HG02840 (cell line): Measurements from ENCODE around the gene EPHA6.

ENCODE experiments used
- ATAC-seq: cut with Tn5 transposase; IDR thresholded peaks from one replicate; pipeline ENCODE4 v1.9.1; 2021; ENCODE audit warnings: mild to moderate bottlenecking, moderate library complexity, moderate number of reproducible peaks; ENCODE audit not compliant: unreplicated experiment, low FRiP score

The EPHA6 gene

DNA sequence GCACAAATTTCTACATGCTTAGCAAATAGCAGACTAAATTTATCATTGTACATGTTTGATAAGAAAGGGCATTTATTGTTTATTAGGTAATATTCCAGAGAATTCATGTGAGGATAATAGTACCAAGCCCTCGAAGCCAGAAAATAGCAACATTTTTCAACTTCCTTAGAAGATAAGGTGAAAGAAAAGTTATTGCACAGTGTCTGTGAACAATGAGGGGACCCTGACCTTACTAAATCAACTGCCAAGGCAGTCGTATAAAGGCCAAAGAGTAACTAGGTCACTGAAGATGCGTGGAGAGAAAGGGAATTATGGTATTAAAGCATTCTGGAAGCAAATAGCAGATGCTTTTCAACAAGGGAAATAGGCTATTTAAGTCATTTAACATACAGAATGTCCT lies 929.9 kb downstream of the EPHA6 start:
- no peak for ATAC-seq

DNA sequence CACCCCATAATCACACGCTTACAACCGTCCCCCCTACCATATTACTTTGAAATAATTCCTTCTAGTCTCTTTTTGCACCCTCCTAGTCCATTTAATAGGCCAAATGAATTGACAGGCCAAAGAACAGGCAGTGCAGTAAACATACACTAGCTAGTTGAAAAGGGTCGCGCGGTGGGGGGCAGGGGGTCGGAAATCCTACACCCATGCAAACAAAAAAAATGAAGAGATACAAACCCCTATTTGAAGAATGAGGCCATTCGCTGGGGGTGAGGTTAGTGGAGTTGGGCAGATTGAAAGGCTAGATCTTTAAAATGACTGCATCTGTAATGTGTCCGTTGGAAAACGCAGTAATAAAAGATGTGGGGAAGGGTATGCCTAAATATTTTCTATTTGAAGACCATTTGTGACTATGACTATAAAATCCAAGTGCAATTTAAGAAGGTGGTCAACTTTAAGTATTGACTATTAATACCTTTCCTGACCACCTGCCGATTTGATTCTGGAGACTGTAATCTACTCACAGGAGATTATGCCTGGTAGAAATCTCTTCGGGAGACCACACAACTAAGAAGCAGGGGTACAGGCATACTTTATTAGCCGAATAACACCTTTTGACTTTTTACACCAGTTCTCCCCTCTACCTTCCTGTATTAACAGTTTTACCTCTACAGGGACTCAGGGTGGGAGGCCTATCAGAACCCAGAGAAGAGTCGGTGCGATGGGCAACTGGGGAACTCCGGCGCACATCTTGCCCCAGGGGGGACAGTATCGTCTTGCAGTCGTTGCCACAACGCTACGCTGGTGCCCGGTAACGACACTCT lies 949.4 kb downstream of the EPHA6 start:
- peak; percentile 49 for ATAC-seq

DNA sequence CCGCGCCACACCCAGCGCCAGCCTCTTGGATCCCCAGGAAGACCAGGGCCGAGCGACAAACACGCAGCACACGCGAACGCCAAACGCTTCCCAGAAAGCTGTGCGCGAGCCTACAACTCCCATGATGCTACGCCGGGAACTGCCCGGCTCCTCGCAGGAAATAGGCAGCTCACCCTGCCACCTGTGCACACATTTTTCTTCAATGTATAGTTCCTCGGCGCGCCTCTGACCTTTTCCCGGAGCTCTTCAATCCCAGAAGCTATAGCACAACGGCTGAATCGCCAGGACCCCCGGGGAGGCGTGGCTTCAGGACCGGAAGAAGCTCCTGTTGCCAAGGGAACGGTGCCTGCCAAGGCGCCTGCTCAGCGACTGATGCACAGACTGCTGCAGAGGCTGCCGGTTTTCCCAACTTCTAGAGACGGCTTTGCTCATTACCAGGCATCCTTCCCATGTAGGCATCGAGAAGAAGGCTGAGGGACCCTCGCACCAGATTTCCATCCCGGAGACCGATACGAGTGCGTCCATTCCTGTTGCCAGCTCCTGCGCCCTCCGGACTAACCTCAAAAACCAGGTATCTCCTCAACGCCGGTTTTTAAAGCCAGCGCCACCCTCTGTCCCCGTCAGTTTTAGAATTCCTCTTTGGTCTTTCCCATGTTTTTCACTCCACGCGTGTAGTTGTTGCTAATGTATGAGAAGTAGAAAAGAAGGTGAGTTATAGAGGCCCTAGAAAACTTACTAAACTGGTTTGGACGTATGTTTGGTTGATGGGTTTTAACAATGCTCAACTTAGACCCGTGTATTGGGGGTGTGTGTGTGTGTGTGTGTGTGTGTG lies 950.2 kb downstream of the EPHA6 start, which contains the start of gene ARL6:
TSS of gene ARL6 (plus strand) at position 352 of the 832 bp plus-strand sequence. CDS start 3,350 bp downstream, outside the sequence.
- peak; percentile 97 for ATAC-seq

DNA sequence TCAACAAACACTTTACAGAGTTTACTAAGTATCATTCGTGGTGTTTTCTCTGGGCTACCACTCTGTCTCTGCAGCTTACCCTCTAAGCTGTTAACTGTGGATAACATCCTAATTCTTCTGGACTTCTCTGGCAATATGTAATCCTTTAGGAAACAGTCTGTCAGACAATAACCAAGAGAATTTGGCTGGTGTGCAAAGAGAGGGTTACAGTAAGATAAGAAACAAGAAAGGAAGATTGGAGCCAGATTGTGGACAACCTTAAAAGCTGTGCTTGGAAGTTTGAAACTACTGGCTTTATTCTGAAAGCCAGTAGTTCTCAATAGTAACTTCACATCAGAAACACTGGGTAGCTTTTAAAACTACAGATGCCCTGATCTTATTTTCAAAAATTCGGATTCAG lies 950.9 kb downstream of the EPHA6 start:
- ATAC-seq, result no peak

DNA sequence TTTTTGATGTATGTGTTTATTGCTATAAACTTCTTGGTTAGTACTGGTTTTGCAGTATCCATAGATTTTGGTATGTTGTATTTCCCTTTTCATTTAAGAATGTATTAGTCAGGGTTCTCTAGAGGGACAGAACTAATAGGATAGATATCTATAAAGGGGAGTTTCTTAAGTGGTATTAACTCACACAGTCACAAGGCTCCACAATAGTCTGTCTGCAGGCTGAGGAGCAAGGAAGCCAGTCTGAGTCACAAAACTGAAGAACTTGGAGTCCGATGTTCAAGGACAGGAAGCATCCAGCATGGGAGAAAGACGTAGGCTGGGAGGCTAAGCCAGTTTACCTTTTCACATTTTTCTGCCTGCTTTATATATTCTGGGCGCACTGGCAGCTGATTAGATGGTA lies 958.5 kb downstream of the EPHA6 start:
- no peak for ATAC-seq

DNA sequence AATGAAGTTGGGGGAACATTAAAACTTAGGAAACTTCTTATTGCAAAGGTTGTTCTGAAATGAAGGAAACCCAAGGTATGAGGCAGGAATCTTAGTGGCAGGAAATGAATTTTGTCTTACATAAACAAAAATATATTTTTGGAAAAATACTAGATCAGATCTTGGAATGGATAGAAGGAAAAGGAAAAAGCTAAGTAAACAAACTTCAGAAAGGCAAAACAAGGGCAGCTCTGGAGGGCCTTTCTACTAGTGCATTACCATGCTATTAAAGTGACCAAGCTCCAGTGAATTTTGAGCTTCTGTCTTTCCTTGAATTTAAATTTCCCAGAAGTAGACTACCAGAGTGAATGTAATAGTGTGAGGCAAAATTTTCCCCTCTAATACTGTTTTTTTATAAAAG lies 963.8 kb downstream of the EPHA6 start:
- no peak for ATAC-seq

DNA sequence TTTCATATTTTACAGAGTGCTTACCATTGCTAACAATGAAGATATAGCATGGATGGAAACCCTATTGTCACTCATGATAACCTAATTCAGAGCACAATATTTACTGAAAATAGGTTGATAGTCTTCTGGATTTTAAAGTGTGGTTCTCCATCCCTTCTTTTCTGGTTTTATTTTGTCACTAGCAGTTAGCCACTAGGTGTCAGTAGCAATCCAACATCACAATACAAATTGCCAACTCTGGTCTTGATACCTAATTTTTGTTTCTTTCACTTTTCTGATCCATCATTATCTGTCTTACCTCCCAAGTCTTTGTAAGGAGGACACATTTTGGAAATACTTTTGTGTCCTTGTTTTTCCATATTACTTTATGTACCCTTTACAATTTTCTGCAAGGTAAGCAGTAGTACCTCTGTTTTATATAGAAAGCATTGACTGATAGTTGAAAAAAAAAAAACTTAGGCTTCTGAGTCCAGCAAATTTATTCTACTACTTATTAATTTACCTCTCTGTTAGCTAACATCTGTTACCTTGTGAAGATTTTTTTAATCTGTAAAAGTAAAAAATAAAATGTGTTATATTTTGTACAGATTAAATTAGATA lies 979.1 kb downstream of the EPHA6 start:
- ATAC-seq, result no peak

DNA sequence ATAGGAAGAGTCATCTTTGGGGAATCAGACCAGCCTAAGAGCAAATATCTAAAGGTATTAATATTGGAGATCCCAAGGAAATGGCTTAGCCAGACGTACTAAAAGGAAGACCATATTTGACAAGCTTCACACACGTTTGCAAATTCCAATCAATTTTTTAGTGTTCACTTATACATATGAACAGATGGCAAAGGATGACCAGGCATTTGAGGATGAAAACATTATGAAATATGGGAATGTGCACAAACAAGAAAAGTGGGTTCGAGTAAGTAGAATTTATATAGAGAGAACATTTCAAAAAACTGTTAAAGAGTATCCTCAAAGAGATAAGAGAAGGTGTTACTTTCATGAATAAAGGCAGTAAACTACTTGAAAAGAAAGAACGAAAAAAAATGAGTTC lies 981.6 kb downstream of the EPHA6 start:
- no peak for ATAC-seq
